Measurements from ENCODE around the gene ANAPC16.
"Not testable (repeated sequence)": the region's sequence is repeated elsewhere in the genome, so short reads cannot be mapped to it uniquely, and the experiment has no call there.

ANAPC16 gene

DNA sequence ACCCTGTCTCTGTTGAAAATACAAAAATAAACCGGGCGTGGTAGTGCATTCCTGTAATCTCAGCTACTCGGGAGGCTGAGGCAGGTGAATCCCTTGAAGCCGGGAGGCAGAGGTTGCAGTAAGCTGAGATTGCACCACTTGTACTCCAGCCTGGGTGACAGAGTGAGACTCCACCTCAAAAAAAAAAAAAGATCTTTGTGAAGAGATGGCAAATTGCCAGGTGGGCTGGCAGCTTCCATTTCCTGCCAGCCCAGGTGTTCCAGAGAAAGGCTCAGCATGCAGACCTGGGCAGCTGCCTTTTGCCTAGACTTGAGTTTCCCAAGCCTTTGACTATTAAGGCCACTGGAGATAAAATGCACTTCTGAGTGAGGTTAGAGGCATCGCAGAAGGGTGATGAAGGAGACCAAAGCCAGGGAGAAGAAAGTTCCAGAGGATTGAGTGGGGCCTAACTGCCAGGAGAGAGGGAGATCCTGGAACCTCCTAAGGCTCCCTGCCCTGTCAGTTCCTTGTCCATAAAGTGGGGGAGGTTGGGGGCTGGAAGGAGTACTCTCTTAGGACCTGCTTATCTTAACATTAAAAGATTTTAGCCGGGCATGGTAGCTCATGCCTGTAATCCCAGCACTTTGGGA is 47.9 kb downstream of the ANAPC16 start:
- DNase-seq (ENCODE audit: low read depth), result no peak

DNA sequence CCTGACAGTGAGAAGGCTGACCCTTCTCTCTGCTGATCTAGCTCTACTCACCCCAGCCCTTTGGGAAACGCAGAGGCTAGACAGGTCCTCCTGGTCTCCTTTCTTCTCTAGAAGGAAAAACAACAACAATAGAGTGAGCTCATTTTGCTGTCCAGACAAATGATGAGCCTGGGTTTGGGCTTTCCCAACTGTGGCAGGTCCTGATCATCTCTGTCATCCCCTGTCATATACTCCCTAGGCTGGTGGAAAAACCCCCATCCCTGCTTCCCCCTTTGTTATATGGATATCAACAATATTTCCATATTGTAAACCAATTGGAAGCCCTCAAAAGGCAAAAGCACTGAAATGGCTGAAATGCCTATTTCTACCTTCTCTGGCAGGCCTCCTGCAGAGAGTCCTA is 48.7 kb downstream of the ANAPC16 start:
- no peak for DNase-seq (ENCODE audit: low read depth)

DNA sequence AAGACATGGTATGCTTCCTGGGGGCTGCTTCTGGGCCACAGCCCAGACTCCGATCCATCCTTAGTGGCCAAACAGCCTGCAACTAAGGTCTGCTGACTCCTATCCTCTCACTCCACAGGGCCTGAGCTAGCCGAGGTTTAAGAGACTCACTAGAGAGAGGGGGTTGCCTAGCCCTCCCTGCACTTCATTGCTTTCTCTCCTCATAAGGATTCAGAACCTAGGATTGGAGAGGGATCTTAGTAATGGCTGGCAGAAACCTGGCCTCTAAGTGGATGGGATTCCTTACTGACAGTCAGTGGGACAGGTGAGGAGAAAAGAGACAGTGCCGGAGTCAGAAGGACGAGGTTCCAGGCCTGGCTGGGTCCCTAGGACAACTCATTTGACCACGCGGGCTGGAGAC is 49.7 kb downstream of the ANAPC16 start:
- no peak for DNase-seq (ENCODE audit: low read depth)

DNA sequence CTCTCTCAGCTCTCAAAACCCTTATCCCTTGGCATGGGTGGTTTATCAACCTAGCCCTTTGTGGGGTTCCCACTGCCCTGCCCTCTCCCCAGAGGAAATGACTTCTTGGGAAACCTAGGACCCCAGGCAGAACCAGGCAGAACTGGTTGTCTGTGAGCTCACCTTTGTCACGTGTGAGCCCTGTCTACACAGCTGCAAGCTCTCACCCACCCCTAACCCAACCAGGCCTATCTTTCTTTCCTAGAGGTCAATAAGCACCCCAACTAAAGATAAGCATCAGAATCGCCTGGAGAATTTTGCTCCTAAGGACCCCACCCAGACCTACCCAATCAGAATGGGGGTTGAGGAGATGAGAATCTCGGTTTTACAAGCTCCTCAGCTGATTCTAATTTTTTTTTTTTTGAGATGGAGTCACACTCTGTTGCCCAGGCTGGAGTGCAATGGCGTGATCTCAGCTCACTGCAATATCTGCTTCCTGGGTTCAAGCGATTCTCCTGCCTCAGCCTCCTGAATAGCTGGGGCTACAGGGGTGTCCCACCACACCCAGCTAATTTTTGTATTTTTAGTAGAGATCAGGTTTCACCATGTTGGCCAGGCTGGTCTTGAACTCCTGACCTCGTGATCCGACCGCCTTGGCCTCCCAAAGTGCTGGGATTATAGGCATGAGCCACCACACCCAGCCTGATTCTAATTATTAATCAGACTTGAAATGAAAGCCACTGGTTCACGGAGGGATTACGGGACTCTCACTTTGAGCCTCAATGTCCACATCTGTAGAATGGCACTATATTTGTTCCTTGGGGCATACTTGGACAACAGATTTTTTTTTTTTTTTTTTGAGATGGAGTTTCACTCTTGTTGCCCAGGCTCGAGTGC is 50.4 kb downstream of the ANAPC16 start:
- no peak for DNase-seq (ENCODE audit: low read depth)

DNA sequence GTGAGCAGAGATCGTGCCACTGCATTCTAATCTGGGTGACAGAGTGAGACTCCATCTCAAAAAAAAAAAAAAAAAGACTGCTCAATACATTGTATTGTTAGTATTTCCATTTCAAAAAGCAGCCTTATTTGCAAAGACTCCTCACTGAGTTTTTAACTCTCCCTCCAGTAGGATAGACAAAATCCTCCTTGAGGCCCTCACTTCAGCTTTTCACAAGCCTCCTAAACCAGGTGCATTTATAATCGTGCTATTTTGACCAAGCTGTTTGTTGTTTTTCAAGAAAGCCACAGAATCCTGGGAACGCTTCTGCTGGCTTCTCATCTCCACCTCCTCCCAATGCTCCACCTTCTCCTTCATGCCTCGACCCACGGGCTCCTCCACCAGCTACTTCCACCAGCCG is 51.6 kb downstream of the ANAPC16 start:
- no peak for DNase-seq (ENCODE audit: low read depth)

DNA sequence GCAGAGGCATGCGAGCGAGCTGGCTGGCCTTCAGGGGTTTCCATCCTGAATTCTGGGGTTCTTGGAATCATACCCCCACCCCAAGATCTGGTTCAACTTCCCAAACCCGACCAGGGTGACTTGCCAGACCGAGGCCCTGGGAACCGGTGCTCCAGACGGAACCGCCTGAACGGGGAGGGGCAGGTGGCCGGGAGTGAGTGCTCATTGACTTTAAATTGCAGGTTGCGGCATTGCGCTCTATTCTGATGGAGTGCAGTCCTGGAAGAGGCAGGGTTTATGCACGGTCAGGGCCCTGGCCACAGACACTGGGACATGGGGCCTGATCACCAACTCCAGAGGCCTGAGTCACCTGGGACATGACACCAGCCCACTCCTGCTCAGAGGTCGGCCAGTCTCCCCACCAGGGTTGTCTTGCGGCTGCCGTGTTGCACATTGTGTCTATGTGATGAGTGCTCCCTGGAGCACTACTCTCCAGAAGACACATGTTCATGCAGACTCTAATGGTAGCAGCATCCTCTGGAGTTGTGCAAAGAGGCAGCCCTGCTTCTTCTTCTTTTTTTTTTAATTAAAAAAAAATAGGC is 52.1 kb downstream of the ANAPC16 start:
- no peak for DNase-seq (ENCODE audit: low read depth)

DNA sequence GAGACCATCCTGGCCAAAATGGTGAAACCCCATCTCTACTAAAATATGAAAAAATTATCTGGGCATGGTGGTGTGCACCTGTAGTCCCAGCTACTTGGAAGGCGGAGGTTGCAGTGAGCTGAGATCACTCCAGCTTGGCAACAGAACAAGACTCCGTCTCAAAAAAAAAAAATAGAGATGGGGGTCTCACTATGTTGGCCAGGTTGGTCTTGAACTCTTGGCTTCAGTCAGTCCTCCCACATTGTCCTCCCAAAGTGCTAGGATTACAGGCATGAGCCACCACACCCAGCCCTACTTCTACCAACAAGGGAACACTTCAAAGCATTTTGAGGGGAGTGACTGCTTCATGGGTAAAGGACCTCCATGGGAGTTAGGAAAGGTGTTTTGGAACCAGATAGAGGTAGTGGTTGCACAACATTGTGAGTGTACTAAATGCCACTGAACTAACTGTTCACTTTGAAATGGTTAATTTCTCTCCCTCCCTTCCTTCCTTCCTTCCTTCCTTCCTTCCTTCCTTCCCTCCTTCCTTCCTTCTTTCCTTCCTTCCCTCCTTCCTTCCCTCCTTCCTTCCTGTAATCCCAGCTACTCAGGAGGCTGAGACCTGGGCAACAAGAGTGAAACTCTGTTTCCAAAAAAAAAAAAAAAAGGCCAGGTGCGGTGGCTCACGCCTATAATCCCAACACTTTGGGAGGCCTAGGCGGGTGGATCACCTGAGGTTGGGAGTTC is 52.8 kb downstream of the ANAPC16 start:
- not testable (repeated sequence) for DNase-seq (ENCODE audit: low read depth)

DNA sequence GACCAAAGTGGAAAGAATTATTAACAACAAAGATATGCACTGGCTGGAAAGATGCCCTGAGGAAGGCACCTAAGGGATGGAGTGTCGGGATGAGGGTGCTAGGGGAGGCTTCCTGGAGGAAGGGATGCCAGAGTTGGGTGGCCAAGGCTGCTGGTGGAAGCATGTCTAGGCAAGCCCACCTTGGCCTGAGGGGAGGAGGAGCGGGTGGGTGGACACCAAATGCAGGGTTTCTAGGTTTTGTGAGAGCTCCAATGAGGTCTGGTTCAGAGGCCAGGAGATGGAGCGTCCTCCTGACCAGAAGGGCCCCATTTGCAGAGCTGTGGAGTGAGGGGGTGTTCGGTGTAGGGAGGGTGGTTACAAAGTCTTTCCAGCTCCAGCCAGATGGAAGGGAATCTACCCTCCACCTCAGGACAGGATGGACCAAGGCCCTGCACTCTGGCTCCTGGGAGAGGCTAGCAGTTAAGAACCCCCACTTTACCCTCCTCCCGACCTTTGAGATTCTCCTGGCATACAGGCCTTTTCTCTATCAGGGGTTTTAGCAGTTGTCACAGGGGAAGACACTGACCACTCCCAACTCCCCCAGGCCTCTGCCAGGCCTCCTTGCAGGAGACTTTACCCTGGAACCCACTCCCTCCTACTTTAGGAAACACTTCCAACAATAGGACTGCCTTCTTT is 54.9 kb downstream of the ANAPC16 start:
- no peak for DNase-seq (ENCODE audit: low read depth)

DNA sequence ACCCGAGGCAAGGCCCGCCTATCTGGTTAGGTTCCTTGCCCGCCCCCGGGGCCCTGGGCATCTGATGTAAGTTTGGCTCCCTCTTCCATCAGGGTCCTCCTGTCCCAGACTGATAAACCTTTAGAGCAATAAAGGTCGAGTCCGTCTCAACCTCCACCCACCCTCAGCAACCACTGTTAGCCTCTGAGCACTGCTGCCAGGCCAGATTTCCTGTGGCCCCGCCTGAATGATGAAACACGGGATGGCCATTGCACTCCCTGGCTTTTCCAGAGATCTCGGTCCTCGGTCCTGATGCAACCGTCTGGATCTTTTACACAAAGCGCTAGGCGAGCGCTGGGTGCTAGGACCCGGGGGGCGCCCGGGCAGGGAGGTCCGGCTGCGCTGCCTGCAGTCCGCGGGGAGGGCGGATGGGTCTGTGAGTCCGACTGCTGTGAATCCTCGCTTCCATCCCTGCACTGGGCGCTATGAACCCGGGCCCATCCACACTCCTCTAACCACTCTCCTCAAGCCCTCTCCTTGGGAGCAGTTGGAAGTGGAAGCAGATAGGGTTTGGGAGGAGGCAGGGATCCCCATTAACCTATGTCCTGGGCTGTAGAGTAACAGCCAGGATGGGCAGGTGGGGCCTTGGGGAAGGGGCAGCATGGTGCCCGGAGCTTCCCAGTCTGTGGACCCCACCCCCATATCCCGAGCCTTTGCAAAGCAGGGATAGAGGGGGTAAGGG is 57.0 kb downstream of the ANAPC16 start:
- no peak for DNase-seq (ENCODE audit: low read depth)

DNA sequence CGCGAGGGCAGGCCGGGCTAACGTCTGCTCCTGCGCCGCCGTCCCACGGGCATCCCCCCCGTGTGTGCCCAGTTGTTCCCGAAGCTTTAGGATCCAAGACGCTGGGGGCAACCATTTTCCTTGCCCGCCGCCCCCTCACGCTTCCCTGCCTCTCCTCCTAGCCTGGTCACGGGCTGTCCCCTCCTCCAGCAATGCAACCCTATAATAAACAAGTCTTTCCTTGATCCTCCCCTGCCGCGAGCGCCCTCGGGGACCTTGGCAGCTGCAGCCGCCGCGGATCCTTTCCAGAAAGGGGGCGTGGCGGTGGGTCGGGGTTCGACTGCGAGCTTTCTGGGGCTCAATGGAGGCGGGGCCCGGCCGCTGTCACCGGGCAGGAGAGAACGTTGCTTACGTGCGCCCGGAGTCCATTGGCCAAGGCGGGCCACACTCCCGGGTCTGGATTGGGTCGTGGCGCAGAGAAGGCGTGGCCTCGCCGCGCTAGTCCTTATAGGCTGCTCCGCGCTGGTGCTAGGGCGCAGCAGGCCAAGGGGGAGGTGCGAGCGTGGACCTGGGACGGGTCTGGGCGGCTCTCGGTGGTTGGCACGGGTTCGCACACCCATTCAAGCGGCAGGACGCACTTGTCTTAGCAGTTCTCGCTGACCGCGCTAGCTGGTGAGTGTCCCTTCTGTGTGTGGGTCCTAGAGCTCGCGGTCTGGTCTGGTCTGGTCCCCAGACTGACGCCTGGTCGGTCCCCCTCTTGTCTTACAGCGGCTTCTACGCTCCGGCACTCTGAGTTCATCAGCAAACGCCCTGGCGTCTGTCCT is 57.8 kb downstream of the ANAPC16 start, which contains the start of gene DDIT4:
DDIT4 (plus strand) TSS at position 515 of the 803 bp plus-strand sequence. CDS start 293 bp downstream, outside the sequence.
- peak; percentile 94 for DNase-seq (ENCODE audit: low read depth)

DNA sequence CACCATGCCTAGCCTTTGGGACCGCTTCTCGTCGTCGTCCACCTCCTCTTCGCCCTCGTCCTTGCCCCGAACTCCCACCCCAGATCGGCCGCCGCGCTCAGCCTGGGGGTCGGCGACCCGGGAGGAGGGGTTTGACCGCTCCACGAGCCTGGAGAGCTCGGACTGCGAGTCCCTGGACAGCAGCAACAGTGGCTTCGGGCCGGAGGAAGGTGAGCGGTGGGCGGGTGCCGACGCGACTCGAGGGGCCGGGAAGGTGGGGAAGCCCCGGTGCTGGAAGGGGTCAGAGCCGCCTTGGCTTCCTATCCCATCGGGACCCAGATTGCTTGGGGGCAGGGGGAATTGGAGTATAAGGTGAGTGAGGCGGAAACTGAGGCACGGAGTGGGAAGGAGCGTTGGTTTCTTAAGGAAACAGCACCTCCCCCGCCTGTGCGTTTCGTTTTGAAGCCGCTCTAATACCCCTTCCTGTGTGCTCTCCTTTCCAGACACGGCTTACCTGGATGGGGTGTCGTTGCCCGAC is 58.5 kb downstream of the ANAPC16 start:
- no peak for DNase-seq (ENCODE audit: low read depth)

DNA sequence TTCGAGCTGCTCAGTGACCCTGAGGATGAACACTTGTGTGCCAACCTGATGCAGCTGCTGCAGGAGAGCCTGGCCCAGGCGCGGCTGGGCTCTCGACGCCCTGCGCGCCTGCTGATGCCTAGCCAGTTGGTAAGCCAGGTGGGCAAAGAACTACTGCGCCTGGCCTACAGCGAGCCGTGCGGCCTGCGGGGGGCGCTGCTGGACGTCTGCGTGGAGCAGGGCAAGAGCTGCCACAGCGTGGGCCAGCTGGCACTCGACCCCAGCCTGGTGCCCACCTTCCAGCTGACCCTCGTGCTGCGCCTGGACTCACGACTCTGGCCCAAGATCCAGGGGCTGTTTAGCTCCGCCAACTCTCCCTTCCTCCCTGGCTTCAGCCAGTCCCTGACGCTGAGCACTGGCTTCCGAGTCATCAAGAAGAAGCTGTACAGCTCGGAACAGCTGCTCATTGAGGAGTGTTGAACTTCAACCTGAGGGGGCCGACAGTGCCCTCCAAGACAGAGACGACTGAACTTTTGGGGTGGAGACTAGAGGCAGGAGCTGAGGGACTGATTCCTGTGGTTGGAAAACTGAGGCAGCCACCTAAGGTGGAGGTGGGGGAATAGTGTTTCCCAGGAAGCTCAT is 59.0 kb downstream of the ANAPC16 start:
- DNase-seq (ENCODE audit: low read depth), result no peak

DNA sequence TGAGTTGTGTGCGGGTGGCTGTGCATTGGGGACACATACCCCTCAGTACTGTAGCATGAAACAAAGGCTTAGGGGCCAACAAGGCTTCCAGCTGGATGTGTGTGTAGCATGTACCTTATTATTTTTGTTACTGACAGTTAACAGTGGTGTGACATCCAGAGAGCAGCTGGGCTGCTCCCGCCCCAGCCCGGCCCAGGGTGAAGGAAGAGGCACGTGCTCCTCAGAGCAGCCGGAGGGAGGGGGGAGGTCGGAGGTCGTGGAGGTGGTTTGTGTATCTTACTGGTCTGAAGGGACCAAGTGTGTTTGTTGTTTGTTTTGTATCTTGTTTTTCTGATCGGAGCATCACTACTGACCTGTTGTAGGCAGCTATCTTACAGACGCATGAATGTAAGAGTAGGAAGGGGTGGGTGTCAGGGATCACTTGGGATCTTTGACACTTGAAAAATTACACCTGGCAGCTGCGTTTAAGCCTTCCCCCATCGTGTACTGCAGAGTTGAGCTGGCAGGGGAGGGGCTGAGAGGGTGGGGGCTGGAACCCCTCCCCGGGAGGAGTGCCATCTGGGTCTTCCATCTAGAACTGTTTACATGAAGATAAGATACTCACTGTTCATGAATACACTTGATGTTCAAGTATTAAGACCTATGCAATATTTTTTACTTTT is 59.7 kb downstream of the ANAPC16 start:
- DNase-seq (ENCODE audit: low read depth), result no peak

DNA sequence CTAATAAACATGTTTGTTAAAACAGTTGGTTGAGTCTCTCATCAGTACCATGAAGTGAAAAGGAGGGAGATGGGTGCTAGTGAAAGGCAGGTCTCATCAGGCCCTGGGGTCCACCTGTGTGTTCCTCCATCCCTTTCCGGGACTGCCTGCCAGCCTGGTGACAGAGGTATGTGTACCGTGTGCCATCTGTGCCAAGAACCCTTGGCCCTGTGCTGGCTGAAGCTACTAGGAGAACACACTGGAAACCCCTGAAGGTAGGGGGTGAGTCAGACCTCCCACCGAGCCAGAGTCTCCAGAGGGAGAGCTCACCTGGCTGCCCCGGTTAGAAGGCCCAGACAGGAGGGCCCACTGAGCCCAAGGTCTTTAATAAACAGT is 60.2 kb downstream of the ANAPC16 start:
- no peak for DNase-seq (ENCODE audit: low read depth)

DNA sequence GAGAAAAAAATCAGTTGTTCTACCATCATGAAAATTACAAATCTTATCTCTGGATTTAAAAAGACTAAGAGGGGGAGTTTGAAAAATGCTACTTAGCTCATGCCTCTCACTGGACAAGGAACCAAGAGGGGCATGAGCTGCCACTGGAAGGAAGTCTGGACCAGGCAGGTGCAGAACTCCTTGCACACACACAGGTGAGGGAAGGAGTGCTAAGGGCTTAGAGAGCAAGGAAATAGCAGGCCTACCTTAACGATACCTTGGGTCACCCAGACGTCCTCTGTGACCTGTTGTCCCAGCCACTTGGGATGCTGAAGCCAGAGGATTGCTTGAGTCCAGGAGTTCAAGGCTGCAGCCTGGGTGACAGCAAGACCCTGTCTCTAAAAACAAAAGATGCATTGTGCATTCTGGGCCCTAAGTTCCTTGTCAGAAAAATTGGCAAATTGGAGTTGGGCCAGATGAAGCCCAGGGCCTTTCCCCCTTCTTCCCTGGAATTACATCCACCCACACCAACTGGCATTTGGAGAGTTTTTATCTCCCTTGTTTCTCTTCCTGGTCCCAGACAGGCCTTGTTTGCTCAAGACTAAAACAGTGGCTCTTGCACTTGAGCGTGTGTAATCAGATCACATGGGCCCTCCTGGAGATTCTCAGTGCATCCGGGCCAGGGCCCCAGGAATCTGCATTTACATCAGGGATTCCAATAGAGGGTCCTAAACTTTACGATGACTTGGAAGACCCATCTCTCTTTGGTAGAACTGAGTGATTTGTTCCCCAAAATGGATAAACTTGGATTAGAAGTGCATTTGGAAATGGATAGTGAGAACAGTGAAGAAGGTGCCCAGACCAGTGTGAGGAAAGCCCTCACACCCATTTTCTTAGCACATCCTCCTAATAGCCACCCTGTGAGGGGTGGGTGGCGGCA is 60.9 kb downstream of the ANAPC16 start:
- DNase-seq (ENCODE audit: low read depth), result no peak

DNA sequence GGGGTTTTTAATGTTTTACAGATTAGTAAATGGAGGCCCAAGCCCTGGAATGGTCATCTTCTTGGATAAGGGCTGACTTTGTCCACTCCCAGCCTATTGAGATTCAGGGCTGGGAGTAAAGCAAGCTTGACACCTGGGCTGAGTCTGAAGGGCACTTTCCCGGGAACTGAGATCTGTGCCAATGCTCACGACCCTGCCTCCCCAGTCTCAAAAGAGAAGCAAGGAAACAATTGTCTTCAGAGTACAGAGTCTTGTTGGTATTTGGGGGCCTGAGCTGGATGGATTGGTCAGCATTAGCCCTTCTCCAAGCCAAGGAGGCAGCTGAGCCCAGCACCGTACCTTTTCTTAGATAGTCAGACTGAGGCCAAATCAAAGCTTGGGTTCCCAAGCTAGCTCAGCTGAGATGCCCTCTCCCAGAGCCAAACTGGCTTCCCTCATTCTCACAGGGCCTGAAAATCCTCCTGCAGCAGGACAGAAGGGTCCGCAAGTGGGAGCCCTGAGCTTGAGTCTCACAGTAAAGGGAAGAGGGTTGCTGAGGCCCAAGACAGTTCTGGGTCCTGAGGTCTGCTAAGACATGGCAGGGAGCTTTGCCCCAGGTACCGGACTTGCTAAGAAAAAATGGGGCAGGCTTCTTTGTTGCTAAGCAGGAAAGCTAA is 61.7 kb downstream of the ANAPC16 start:
- no peak for DNase-seq (ENCODE audit: low read depth)

DNA sequence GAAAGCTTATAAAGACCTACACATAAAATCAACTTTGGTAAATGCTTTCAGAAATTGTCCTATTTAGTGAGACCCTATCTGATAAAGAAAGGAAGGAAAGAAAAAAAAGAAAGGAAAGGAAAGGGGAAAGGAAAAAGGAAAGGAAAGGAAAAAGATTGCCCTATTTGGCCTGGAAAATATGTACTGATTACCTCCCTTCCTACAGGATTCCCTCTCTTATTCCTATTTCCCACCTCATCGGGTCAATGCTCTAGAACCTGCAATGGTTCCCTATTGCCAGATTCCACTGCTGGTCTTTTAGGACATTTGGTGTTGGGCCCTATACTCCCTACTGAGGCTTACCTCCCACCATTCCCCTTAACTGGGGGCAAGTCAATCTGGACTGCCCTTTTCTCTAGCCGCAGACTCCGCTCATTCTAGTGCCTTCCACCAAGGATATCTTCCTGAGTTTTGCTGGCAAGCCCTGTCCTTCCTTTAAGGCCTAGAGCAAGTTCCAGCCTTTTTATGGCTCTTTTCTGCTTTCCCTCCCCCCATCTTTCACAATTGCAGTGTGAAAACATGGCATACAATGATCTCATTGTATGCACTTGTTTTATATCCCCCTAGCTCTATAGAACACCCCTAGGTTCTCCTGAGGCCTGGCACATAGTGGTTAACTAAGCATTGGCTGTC is 62.3 kb downstream of the ANAPC16 start:
- DNase-seq (ENCODE audit: low read depth), result no peak

Measured in stimulated activated CD8-positive, alpha-beta memory T cell treated with anti-CD3 and anti-CD28 coated beads, Interleukin-7, amount 100 ng/mL, for 24 hours (primary cell).